IPS DF 6.9 (cell line): ENCODE measurements around the gene ADARB2.
"Not testable (repeated sequence)": the region's sequence is repeated elsewhere in the genome, so short reads cannot be mapped to it uniquely, and the experiment has no call there.

Experiments
- DNase-seq: peaks from one replicate; pipeline ENCODE4 v3.0.0-alpha.2; 2013; ENCODE audit warnings: low read depth, low spot score
- H3K27ac ChIP-seq: one replicate; pipeline ENCODE4 v1.5.1; 2013; ENCODE audit warnings: low read length, control low read depth
- H3K27me3 ChIP-seq: 2 replicates; pipeline ENCODE4 v1.6.1; 2013; ENCODE audit warnings: mild to moderate bottlenecking, low read length; ENCODE audit not compliant: control insufficient read depth, insufficient read depth
- H3K36me3 ChIP-seq: 2 replicates; pipeline ENCODE4 v1.6.1; 2013; ENCODE audit warnings: low read length; ENCODE audit not compliant: control insufficient read depth, insufficient read depth
- H3K4me1 ChIP-seq: 2 replicates; pipeline ENCODE4 v1.6.1; 2013; ENCODE audit warnings: low read length; ENCODE audit not compliant: control insufficient read depth, insufficient read depth
- H3K4me3 ChIP-seq: 2 replicates; pipeline ENCODE4 v1.5.1; 2013; ENCODE audit warnings: mild to moderate bottlenecking, low read length
- H3K9me3 ChIP-seq: 2 replicates; pipeline ENCODE4 v1.6.1; 2013; ENCODE audit warnings: low read length, inconsistent platforms; ENCODE audit not compliant: control insufficient read depth, insufficient read depth
- WGBS: extraction: QIAGEN DNeasy Blood & Tissue Kit; methylation state at CpG from one replicate; pipeline ENCODE4 v1.1.7; 2013; ENCODE audit warnings: mixed read lengths, missing lambda C conversion rate; ENCODE audit not compliant: insufficient read length, insufficient coverage; 5-methylcytosine and 5-hydroxymethylcytosine counted together

ADARB2 gene

GRCh38 chr10:1737222-1738061, at the start of gene ADARB2:
ADARB2 (minus strand) TSS chr10:1737525.
- no peaks in the 10 kb centered on the region for H3K36me3 ChIP-seq
- peak within 1 kb of the TSS; percentile 51; the same call in 1 of the 2 replicates for H3K4me3 ChIP-seq
- peaks cover 16% of the 10 kb centered on the region; the same call in 1 of the 2 replicates for H3K27me3 ChIP-seq
- no peak for DNase-seq
- WGBS: no CpG with 5 or more reads among the region's 50 CpGs
- no peaks in the 10 kb centered on the region for H3K9me3 ChIP-seq
- H3K4me1 ChIP-seq: no peaks in the 10 kb centered on the region
- no peak within 1 kb of the TSS for H3K27ac ChIP-seq

- DNase-seq: no peak
- H3K4me3 ChIP-seq: no peak overlapping the region
- no CpG with 5 or more reads among the region's 3 CpGs for whole genome bisulfite sequencing
- no peaks in the 10 kb centered on the region for H3K4me1 ChIP-seq
- H3K9me3 ChIP-seq: no peaks in the 10 kb centered on the region
- H3K27ac ChIP-seq: no peak overlapping the region
- no peaks in the 10 kb centered on the region for H3K36me3 ChIP-seq
- H3K27me3 ChIP-seq: no peaks in the 10 kb centered on the region
Observed at GRCh38 chr10:1785835-1786234, 48.5 kb upstream of the ADARB2 start.

- WGBS: no CpG with 5 or more reads among the region's 5 CpGs
- Histone ChIP-seq H3K27ac (no peak overlapping the region), H3K27me3 (no peaks in the 10 kb centered on the region), H3K9me3 (no peaks in the 10 kb centered on the region), H3K4me3 (no peak overlapping the region), H3K36me3 (no peaks in the 10 kb centered on the region), H3K4me1 (no peaks in the 10 kb centered on the region)
- no peak for DNase-seq
Observed at GRCh38 chr10:1782841-1783240, 45.5 kb upstream of the ADARB2 start.

GRCh38 chr10:1779796-1780195, 42.5 kb upstream of the ADARB2 start:
- Histone ChIP-seq H3K9me3 (no peaks in the 10 kb centered on the region), H3K27me3 (no peaks in the 10 kb centered on the region), H3K4me1 (no peaks in the 10 kb centered on the region), H3K36me3 (no peaks in the 10 kb centered on the region), H3K27ac (no peak overlapping the region), H3K4me3 (no peak overlapping the region)
- no CpG with 5 or more reads among the region's 10 CpGs for WGBS
- DNase-seq: no peak

GRCh38 chr10:1778375-1778969, 41.1 kb upstream of the ADARB2 start:
- no peaks in the 10 kb centered on the region for H3K36me3 ChIP-seq
- no peak overlapping the region for H3K4me3 ChIP-seq
- WGBS: no CpG with 5 or more reads among the region's 11 CpGs
- H3K27me3 ChIP-seq: no peaks in the 10 kb centered on the region
- H3K4me1 ChIP-seq: no peaks in the 10 kb centered on the region
- no peak for DNase-seq
- no peaks in the 10 kb centered on the region for H3K9me3 ChIP-seq
- no peak overlapping the region for H3K27ac ChIP-seq

GRCh38 chr10:1776127-1776662, 38.9 kb upstream of the ADARB2 start:
- no CpG with 5 or more reads among the region's 14 CpGs for WGBS
- Histone ChIP-seq H3K27me3 (no peaks in the 10 kb centered on the region), H3K4me1 (no peaks in the 10 kb centered on the region; the same call in 1 of the 2 replicates), H3K9me3 (peaks cover 2% of the 10 kb centered on the region; the same call in 1 of the 2 replicates), H3K4me3 (no peak overlapping the region), H3K27ac (no peak overlapping the region), H3K36me3 (no peaks in the 10 kb centered on the region)
- DNase-seq: no peak

GRCh38 chr10:1774796-1775195, 37.5 kb upstream of the ADARB2 start:
- no CpG with 5 or more reads among the region's 5 CpGs for WGBS
- peaks cover 2% of the 10 kb centered on the region; the same call in 1 of the 2 replicates for H3K9me3 ChIP-seq
- no peaks in the 10 kb centered on the region for H3K36me3 ChIP-seq
- no peaks in the 10 kb centered on the region; the same call in 1 of the 2 replicates for H3K4me1 ChIP-seq
- H3K27me3 ChIP-seq: no peaks in the 10 kb centered on the region
- no peak for DNase-seq
- no peak overlapping the region for H3K4me3 ChIP-seq
- H3K27ac ChIP-seq: no peak overlapping the region

- H3K4me3 ChIP-seq, H3K36me3 ChIP-seq: not testable (repeated sequence)
- no CpG with 5 or more reads among the region's 23 CpGs for WGBS
Observed at GRCh38 chr10:1773204-1773603, 35.9 kb upstream of the ADARB2 start.

GRCh38 chr10:1766049-1766448, 28.7 kb upstream of the ADARB2 start:
- no peak overlapping the region for H3K27ac ChIP-seq
- no CpG with 5 or more reads among the region's 10 CpGs for WGBS
- DNase-seq: no peak
- H3K4me1 ChIP-seq: no peaks in the 10 kb centered on the region
- no peaks in the 10 kb centered on the region for H3K9me3 ChIP-seq
- no peak overlapping the region for H3K4me3 ChIP-seq
- no peaks in the 10 kb centered on the region for H3K27me3 ChIP-seq
- H3K36me3 ChIP-seq: no peaks in the 10 kb centered on the region

More at GRCh38 chr10:1773204-1773603, 35.9 kb upstream of the ADARB2 start:
- not testable (repeated sequence) for DNase-seq, H3K4me1 ChIP-seq, H3K27me3 ChIP-seq, H3K27ac ChIP-seq, H3K9me3 ChIP-seq

GRCh38 chr10:1762076-1762475, 24.8 kb upstream of the ADARB2 start:
- Histone ChIP-seq H3K4me1 (no peaks in the 10 kb centered on the region), H3K9me3 (no peaks in the 10 kb centered on the region), H3K4me3 (no peak overlapping the region), H3K27ac (no peak overlapping the region), H3K27me3 (no peaks in the 10 kb centered on the region), H3K36me3 (no peaks in the 10 kb centered on the region)
- no CpG with 5 or more reads among the region's 8 CpGs for WGBS
- DNase-seq: no peak
